Psoas muscle (tissue), 8 donors: ENCODE results near the gene FOSL1. TPM values are rescaled to one million over a fixed set of nuclear protein-coding genes. Genes with fewer than 3 reads are reported as not detected.

Source experiments
- ATAC-seq, 4 donors: fragments of 200-7000 bp; cut with Tn5 transposase; one replicate each; pipeline ENCODE4 v1.9.1; 2020; ENCODE audit warnings: moderate library complexity in 3 of 4, mild to moderate bottlenecking in 2 of 4
- DNase-seq, 2 donors: peaks; one replicate each; pipeline ENCODE4 v3.0.0-alpha.2; 2020
- H3K27ac ChIP-seq: fragments of 200-600 bp; one replicate; pipeline ENCODE4 v1.8.0; 2022
- H3K27me3 ChIP-seq, 3 donors: fragments of 200-600 bp in 1 of 3; one replicate each; pipeline versions ENCODE4 v1.6.1 to v1.8.0; 2013 to 2022; ENCODE audit warnings: low read length in 2 of 3, mild to moderate bottlenecking in 2 of 3, moderate library complexity in 1 of 3; ENCODE audit not compliant: insufficient read depth in 3 of 3
- H3K36me3 ChIP-seq, 2 donors: fragments of 200-600 bp in 1 of 2; one replicate each; pipeline versions ENCODE4 v1.6.1 to v1.8.0; 2013 to 2022; ENCODE audit warnings: low read depth in 1 of 2, mild to moderate bottlenecking in 1 of 2, moderate library complexity in 1 of 2; ENCODE audit not compliant: insufficient read depth in 1 of 2
- H3K4me1 ChIP-seq: fragments of 200-600 bp; one replicate; pipeline ENCODE4 v1.8.0; 2022
- H3K4me3 ChIP-seq: fragments of 200-600 bp; one replicate; pipeline ENCODE4 v1.8.0; 2022; ENCODE audit warnings: mild to moderate bottlenecking
- H3K9me3 ChIP-seq: fragments of 200-600 bp; one replicate; pipeline ENCODE4 v1.8.0; 2022
- CTCF ChIP-seq: fragments of 200-600 bp; IDR thresholded peaks from one replicate; pipeline ENCODE4 v1.8.0; 2022; ENCODE audit warnings: antibody characterized with exemption
- WGBS, 3 donors: extraction: QIAGEN DNeasy Blood & Tissue Kit; methylation state at CpG; one replicate each; pipeline versions ENCODE4 v1.1.6 to v1.1.7; 2013; 5-methylcytosine and 5-hydroxymethylcytosine counted together
- intact Hi-C, 2 donors: fragments of 100-400 bp; cut with DNase I; formaldehyde crosslinking; loops; one replicate each; pipeline versions ENCODE4 v1.11.0 to v1.14.2; 2022
- polyA plus RNA-seq, 3 donors: library from polyadenylated mRNA; stranded (reverse); fragments of 200-250 nt; gene quantifications; one replicate each; pipeline ENCODE4 v1.2.3, GENCODE V29; 2013
- total RNA-seq, 4 donors: library from RNA; stranded (reverse); fragmentation: NEBNext Ultra II Directional in 2 of 4; extraction: Animal tissue kit (Norgen Biotek cat#: 25700) in 2 of 4; gene quantifications; one replicate each; pipeline versions ENCODE4 v1.2.1 to v1.2.4, GENCODE V29; 2021 to 2023
- donor health status: healthy with polysubstance abuse.
- donor health status: DM: no; HTN: no; CAD: no; lungs with moderate emphysema.
- donor health status: Bipolar disorder and iron deficiency.
- donor health status: healthy.
- donor health status: DM: yes; HTN: yes; CAD: no.
- donor health status: DM: no; HTN: no; CAD: no.
- donor health status: DM: no; HTN: no; CAD: no.
- donor health status: DM: yes; HTN: yes; CAD: no.

The FOSL1 gene
- total and polyA plus RNA-seq, 7 donors = 0.75 to 257 (median 10.4) TPM

GRCh38 chr11:65912845-65913244 is 12.7 kb upstream of the FOSL1 start:
- TF ChIP-seq CTCF = no peak
- Histone ChIP-seq H3K9me3 (no peaks in the 10 kb centered on the region), H3K4me1 (peaks cover 48% of the 10 kb centered on the region), H3K27me3 (peaks cover 0 to 17% (median 0%) of the 10 kb centered on the region in 3 donors), H3K36me3 (peaks cover 0 to 7% of the 10 kb centered on the region in 2 donors), H3K27ac (peak overlapping the region; percentile 23), H3K4me3 (no peak overlapping the region)
- ATAC-seq (no peak), DNase-seq (no peak)
- WGBS, 3 donors = 18 to 41% (median 37%) methylated on average over 4 of the region's 4 CpGs
- intact Hi-C loops = no loop called here

DNA sequence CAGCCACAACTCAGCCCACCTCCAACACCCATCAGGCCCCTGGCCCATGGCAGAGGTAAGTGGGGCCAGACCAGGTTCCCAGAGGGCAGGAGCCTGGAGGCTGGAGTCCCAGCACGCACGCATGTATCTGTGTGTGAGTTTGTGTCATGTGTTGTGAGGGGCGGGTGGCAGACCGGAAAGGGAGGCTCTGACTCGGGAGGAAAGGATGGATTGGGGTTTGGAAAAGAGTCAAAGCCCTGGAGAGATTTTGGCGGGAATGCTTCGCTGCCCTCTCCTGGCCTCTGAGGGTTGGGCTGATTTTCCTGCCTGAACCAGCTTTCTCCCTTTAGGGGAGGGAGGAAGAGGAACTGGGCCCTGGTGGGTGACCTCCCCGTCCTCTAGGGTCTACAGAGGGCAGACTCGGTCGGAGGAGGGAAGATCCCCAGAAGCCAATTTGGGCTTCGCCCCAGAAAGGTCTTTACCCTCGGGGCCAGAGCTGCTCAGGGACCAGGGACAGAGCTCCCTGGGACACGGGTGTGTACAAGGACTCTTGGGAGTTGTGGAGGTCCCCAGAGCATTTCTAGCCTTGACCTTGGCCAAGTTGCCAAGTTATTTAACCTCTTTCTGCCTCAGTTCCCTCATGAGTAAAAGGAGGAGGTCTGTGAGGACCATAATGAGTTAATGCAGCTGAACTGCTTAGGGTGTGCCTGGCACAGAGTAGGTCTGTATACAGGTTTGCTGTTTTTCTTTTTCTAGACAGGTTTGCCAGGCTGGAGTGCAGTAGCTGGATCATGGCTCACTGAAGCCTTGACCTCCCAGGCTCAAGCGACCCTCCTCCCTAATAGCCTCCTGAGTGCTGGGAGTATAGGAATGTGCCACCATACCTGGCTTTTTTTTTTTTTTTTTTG is 11.7 kb upstream of the FOSL1 start:
- ATAC-seq = no peak
- WGBS, 3 donors = 18 to 30% (median 20%) methylated on average over 14 of the region's 14 CpGs
- no peak overlapping the region for H3K27ac ChIP-seq

GRCh38 chr11:65907878-65908277 is 7.7 kb upstream of the FOSL1 start:
- no peak overlapping the region for H3K27ac ChIP-seq
- H3K9me3 ChIP-seq = no peaks in the 10 kb centered on the region
- peaks cover 11% of the 10 kb centered on the region for H3K4me1 ChIP-seq
- WGBS, 3 donors = 80 to 81% (median 81%) methylated on average over 6 of the region's 6 CpGs
- H3K27me3 ChIP-seq = peaks cover 0 to 17% (median 0%) of the 10 kb centered on the region in 3 donors
- no peak for TF ChIP-seq CTCF
- H3K4me3 ChIP-seq = no peak overlapping the region
- ATAC-seq = no peak
- H3K36me3 ChIP-seq = no peaks in the 10 kb centered on the region
- no peak for DNase-seq
- intact Hi-C loops = no loop called here

More for the DNA sequence above, 11.7 kb upstream of the FOSL1 start:
- Histone ChIP-seq H3K36me3 (peaks cover 0 to 3% of the 10 kb centered on the region in 2 donors), H3K27me3 (peaks cover 0 to 17% (median 0%) of the 10 kb centered on the region in 3 donors), H3K4me1 (peaks cover 39% of the 10 kb centered on the region), H3K4me3 (peak overlapping the region; percentile 1), H3K9me3 (no peaks in the 10 kb centered on the region)
- DNase-seq = peak; percentile 67 to 69
- peak; percentile 9 for TF ChIP-seq CTCF
- intact Hi-C loops = no loop called here

DNA sequence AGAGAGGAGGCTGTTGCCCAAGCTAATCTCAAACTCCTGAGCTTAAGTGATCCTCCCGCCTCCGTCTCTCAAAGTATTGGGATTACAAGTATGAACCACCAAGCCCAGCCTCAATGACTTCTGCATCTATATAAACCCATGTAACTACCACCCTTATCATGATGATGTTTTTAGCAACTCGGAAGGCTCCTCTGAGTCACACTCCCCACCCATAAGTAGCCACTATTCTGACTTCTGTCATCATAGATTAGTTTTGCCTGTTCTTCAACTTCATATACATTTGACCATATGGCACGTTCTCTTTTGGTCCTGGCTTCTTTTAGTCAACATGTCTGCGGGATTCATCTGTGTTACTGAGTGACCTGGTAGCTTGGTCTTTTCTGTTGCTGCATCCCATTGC is 6.4 kb upstream of the FOSL1 start:
- 84 to 90% (median 88%) methylated on average over 5 of the region's 5 CpGs for WGBS, 3 donors
- no peak for DNase-seq
- Histone ChIP-seq H3K27me3 (peaks cover 0 to 16% (median 0%) of the 10 kb centered on the region in 3 donors), H3K4me1 (peaks cover 3% of the 10 kb centered on the region), H3K9me3 (no peaks in the 10 kb centered on the region), H3K36me3 (no peaks in the 10 kb centered on the region), H3K27ac (no peak overlapping the region), H3K4me3 (no peak overlapping the region)
- intact Hi-C loops = no loop called here
- TF ChIP-seq CTCF = no peak
- ATAC-seq = no peak
